ENCODE results near the gene ST6GALNAC2.
"Not testable (repeated sequence)": the region's sequence is repeated elsewhere in the genome, so short reads cannot be mapped to it uniquely, and the experiment has no call there.

The ST6GALNAC2 gene

DNA sequence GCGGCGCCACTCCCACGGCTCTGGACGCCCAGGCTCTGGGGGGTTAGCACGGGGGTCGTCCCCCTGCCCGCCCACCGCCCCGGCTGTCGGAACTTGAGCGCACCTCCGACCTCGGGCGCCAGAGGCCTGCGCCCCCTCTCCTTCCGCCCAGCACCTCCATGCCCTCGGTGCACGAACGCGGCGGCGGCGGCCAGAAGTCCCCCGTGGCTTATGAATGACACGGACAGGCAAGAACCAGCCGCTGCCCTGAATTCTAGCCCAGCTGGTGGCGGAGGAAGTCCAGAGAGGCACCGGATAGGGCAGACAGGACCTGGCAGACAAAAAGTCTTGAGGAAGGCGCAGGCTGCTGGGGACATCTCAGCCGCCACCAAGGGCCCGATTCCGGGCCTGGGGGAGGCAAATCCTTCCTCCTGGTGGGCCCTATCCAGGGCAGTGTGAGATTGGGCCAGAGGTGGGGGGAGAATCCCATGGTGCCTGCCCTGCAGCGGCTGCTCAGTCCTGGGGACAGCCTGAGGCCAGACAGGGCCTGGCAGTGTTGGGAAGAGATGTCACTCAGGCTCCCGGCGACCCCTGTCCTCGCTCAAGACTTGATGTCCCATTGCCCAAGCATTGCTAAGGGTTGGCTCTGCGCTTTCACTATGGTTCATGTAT lies 47.3 kb downstream of the ST6GALNAC2 start:
- DNase-seq = no peak

DNA sequence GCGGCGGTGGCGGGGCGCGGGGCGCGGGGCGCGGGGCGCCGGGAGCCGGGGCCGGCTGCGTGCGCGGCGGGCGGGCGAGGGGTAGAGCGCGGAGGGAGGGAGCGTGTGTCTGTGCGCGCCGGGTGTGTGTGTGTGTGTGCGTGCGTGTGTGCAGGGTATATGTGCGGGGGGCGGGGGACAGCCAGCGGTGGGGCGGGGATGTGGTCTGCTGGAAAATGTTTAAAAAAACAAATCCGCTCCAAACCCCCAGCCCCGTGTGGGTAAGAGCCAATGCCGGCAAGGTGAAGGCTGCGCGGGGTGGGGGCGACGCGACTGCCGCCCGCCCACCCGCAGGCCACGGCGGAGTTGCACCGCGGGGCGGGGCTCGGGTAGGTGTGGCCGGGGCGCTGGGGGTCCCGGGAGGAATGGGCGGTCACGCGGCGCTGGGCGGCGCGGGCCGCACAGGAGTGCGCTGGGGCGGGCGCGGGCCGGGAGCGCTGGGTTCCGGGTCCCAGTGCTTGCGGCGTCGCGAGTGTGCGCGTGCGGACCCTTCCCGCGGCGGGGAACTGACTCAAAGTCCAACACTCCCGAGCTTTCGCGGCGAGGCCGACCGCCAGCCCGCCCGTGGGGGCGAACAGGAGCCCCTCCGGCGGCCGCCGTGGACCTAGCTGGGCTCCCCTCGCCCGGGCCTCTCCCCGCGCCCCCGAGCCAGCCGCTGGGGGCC lies 47.9 kb downstream of the ST6GALNAC2 start, which contains the start of gene CYGB:
TSS of gene CYGB (minus strand) at position 132 of the 703 bp plus-strand sequence. CDS start 167 bp downstream, outside the sequence.
- DNase-seq = no peak

DNA sequence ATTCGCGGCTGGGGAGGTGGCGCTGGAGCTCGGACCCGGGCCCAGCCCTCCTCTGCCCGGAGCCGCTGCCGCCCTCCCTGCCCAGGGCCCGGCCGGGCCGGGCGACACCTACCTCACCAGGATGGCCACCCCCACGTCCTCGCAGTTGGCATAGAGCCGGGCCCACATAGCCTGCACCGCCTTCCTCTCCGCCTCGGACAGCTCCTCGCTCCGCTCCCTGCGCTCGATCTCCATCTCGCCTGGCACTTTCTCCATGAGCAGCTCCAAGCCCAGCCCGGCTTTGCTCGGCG lies 48.4 kb downstream of the ST6GALNAC2 start:
- no peak for DNase-seq

DNA sequence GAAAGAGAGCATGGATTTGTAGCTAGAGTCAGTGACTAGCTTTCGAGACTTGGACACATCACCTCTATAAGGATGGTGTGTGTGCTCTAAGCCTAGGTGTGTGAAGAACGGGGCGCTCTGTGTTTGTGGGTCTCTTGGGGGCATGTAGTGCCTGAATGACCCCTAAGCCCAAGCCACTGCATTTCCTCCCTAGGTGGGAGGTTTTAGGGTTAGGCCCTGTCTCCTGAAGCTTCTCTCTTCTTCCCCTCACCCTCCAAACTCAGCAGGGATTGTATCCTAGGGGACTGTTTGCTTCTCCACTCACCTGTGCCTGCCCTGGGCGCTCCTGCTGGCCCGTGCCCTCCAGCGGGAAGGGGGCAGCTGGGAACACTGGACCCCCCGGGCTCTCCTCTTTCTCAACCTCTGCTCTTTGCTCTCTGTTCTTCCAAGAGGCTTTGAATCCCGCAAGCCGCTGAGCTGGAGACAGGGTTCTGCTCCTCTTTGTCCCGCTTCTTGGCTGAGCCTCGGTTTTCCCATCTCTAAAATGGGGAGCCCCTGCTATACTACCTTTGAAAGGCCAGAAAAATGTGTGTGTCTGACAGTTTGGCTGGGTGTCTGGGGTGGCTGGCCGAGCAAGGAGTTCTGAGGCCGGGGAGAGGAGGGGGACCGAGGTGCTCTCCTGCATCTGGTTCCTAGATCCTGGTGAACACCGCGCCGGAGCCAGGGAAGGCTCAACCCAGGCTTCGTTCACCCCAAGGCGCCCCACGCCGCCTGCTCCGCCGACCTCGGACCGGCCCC lies 49.0 kb downstream of the ST6GALNAC2 start:
- DNase-seq = no peak

DNA sequence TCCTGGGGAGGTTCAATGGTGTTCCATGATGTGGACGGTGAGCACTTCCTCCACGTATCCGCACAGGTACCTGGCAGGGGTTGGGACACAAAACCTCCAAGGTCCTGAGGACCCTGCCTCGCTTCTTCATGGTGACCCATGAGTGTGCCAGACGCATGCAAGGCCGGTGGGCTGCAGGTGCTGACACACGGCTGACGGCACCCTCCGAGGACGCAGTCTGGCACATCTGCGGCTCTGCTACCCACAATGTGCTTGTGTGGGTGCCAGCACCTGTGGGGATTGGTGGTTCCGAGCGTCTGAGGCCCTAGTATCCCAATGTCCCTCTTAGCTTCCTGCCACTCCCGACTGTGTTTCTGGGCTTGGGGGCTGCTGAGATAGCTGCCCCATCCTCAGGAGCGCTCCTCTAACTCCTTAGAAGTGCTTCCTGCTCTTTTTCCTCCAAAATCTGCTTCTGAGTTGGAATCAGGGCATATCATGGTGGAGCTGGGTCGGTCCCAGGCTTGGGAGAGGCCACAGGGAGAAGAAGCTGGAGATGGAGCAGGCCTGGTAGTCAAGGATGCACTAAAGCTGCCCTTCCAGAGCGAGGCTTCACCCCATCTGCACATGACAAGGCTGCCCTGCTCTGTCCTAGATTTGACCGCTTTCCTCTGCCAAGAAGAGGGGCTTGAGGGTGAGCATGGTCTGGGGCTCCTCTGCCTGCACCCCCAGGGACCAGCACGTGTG lies 49.7 kb downstream of the ST6GALNAC2 start:
- no peak for DNase-seq

DNA sequence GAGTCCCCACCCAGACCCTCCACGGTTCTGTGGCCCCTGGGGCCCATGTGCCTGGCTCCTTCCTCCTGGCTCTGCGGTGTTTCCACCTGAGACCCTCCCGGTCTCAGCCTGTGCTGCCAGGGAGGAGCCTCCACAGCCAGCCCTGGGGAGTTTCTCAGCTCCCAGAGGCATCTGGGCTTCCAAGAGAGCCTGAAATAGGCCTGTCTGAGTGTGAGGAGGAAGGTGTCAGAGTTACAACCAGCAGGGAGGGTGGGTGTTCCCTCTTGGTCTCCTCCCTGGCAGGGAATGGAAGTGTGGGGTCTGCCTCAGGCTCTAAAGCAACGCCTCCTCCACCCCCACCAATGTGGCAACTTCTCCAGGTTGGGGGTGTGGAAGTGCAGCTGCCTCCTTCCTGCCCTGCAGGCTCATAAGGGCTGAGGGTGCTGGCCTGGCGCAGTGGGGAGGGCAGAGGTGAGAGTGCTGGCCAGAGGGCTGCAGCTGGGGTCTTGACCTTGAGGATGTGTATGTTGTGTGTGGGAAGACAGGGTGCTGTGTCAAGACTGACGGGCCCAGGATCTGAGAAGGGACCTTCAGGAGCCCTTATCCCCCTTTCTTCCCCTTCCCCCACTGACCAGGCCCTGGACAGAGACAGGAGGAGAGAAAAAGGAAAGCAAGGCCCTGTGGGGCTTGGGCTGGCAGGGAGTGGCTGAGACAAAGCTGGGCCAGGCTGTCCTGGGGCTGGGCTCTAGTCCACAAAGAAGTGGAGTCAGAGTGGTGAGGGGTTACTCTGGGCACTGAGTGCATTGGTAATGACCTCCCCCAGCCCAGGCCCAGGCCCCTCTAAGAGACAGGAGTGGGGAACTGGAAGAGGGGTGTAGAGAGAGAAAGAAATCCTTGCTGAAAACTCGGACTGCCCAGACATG lies 50.6 kb downstream of the ST6GALNAC2 start:
- no peak for DNase-seq

DNA sequence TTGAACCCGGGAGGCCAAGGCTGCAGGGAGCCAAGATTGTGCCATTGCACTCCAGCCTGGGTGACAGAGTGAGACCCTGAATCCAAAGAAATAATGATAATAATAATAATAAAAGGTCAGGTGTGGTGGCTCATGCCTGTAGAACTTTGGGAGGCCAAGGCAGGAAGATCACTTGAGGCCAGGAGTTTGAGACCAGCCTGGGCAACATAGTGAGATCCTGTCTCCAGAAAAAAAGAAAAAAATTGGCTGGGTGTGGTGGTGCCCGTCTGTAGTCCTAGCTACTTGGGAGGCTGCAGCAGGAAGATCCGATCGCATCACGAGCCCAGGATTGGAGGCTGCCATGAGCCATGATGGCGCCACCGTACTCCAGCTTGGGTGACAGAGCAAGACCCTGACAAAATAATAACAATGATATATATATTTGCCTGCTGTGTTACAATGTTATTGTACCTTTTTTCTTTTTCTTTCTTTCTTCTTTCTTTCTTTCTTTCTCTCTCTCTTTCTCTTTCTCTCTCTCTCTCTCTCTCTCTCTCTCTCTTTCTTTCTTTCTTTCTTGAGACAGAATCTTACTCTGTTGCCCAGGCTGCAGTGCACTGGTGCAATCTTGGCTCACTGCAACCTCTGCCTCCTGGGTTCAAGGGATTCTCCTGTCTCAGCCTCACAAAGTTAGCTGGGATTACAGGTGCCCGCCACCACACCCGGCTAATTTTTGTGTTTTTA lies 51.9 kb downstream of the ST6GALNAC2 start:
- DNase-seq = not testable (repeated sequence)

DNA sequence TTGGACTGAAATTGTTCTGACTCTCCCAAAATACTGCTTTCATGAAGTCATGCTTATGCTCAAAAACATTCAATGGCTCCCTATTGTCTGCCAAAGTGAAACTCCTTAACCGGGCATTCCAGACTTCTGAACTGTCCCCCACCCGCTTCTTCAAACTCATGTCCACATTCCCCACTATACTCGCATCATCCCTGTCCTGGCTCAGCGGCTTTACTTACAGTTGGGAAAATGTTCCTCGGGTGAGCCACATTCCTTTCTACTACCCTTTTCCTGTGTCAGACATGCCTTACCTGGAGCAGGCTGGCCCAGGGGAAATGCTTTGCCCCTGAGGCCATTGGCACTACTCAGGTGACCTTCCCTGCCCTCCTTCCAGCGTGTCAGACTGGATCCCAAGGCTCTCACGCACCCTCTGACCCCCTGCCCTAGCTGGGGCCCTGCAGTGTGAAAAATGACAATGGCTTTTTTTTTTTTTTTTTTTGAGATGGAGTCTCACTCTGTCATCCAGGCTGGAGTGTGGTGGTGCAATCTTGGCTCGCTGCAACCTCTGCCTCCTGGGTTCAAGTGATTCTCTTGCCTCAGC lies 53.5 kb downstream of the ST6GALNAC2 start:
- DNase-seq = no peak

DNA sequence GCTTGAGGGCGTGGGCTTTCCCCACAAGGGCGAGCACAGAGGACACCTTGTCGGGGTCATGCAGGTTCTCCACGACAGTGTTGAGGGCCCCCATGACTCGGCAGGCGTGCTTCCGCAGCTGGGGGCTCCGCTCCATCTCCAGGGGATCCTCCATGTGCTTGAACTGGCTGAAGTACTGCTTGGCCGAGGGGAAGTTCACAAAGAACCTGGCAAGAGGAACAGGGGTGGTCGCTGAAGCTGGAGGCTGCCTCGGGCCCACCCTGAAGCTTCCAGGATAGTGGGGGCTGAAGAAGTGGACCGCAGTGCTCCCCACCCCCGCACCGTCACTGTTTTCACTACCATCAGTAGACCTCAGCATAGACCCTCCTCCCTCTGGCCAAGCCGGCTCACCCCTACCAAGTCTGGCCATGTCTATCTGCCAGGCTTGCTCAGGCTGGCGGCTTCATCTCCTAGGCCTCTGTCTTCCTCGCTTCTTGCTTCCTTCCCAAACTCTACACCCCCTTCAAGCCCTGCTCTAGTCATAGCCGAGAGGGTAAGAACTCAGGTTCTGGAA lies 54.1 kb downstream of the ST6GALNAC2 start:
- no peak for DNase-seq

DNA sequence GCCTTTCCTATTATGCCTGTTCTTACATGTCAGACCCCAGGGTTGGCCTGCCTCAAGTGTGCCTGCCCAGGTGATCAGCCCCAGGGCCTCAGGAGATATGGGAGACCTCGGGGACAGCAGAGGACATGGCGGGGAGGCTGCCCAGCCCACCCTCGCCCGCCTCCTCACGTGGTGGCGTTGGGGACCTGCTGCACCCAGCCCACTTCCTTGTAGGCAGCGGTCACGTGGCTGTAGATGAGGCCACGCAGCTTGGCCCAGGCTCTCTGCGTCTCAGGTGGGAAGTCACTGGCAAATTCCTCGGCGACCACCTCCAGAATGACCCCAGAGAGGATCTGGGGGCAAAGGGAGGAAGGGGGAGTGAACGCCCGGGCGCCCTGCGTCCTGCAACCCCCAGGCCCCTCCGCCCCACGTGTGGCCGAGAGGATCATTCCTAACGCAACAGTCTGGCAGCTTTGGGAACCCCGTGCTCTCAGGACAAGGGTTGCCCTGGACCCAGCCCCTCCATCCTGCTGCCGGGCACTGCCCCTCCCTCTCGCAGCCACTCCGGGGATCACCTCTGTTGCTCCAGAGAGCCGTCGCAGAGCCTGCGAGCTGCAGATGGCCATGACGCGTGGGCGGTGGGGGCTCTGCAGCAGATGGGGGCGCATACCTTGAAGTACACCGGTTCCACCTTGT lies 54.7 kb downstream of the ST6GALNAC2 start:
- DNase-seq = no peak

DNA sequence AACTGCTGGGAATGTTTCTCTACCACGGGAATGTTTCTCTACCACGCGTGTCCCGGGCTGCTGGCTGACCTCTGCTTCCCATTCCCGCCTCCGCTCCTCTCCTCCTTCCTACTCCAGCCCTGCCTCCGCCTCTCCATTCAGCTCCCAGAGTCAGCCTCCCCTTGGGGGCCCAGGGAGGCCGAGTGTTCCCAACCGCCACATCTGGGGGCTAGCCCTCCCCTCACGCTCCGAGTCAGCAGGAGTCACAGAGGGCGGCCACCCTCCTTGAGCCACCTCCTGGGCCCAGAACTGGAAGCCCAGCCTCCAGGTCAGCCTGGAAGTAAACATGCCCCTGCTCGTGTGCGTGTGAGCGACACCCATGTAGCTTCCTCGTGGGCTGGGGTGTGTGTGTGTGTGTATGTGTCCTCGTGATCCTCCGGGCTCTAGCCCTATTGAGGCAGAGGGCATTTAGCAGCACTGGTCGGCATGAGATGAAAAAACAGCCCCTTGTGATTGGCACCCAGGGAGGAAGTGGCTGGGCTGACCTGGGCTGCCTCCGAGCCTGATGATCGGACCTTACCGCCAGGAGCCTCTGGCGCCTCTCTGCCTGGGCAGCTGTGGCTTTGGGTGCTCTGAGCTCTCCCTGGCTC lies 55.5 kb downstream of the ST6GALNAC2 start:
- DNase-seq = no peak

DNA sequence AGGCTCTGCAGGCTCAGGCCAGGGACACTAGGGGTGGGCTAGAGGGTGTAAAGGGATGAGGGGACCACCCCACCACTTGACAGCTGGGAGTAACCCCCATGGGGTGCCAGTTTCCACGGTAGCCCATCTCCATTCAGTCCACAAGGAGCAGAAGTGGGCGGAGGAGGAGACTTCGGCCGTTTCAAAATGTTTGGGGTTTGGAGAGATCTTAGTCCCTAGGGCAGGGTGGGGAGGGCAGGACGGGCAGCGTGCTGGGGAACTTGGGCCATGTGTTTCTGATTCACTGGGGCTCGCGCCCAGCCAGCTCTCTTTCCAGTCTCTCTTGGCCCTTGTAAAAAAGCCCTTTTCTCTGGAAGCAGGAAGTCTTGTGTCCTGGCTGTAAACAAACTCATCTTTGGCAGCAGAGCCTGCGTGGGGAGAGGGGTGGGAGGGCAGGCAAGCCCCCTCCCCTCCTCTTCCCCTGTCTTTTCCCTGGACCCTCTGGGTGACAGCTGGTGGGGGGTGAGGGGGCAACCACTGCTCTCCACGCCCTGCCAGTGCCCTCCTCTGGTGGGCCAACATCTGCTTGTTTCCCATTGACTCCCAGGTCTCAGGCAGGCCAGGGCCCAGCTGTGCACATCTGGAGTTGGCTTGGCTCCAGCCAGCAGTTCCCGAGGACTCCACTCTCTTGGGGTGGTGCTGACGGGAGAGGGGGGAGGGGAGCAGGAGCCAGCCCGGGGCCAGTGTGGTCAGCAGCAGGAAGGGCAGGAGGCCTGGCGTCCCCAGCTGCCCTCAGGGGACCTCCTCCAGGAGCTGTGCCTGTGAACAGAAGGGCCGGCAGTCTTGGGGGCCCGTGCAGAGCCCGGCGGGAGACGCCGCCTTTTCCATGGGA lies 56.2 kb downstream of the ST6GALNAC2 start:
- no peak for DNase-seq

DNA sequence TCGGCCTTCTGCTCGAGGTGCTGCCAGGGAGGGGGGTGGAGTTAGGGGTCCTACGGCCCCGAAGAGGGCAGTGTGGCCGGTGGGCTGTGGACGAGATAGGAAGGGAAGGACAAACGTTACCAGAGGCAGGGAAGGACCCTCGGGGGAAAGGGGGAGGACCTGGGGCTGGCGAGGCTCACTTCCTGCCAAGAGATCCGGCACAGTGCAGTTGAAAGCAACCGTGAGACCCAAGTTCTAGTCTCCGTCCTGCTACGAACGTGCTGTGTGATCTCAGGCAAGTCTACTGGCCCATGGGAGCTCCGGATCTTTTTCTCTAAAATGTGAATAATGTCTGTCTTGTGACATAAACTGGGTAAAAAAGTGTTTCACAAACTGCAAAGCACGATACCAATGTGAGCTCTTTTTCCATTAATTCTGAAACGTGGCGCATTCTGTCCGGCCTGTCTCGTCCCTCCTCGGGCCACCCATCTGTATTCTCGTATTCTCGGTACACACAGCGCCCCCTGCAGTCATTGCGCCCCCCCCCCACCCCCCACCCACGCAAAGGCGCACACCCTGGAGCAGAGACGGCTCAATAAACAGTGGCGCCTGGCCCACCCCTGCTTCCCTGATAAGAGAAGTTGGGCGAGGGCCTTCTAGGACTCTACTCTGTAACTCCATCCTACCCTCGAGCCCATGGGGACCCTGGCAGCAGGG lies 57.0 kb downstream of the ST6GALNAC2 start:
- no peak for DNase-seq

DNA sequence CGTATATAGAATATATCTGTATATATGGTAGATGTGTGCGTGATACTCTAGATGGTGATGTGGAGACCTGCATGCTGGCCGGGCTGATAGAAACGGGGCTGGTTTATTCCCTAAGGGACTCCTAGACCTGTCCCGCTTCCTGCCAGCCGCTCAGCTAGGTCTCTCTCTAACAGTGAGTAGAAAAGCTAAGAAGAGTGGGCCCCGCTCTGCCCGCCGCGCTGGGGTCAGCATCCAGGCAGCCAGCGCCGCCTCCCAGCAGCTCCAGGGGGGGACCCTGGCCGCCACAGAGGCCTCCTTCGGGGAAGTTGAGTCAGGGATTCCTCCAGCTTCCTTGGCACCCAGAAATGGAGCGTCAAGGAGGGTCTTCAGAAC lies 57.5 kb downstream of the ST6GALNAC2 start:
- DNase-seq = no peak

DNA sequence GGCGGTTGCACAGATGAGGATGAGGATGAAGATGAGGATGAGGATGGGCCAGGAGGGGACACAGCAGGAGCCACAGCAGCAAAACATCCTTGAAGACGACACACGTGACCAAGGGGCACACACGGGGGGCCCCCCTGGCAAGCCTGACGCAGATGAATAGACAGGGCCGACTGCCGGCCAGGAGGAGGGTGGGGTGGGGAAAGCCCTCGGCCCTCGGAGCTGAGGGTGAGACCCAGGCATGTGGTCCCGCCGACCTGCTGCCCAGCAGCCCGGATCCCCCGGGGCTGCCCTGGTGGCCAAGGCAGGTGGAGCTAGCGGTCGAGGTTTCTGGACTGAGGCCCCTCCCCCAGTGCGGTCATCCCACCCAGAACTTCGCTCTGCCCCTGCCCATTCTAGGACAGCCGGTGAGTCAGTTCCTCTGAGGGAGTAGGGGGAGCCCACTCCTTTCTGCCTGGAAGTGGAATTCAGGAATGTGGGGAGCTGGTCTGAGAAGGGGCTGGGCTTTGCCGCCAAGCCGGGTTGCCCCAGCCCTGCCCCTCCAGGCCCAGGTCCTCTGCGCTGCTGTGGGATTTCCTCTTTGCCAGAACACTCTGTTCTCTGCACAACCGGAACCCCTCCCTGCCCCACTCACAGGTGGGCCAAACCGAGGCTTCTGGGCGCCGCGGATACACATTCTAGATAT lies 58.1 kb downstream of the ST6GALNAC2 start:
- DNase-seq = peak; percentile 36

DNA sequence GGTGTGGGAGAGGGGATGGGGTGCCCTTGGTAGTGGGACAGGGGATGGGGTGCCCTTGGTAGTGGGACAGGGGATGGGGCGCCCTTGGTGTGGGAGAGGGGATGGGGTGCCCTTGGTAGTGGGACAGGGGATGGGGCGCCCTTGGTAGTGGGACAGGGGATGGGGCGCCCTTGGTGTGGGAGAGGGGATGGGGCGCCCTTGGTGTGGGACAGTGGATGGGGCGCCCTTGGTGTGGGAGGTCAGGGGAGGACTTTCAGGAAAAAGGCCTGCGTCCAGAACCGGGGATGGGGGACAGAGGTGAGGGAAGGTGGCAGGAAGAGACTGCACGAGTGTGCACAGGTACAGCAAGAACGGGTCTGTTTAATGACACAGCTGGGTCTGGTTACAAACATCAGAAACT lies 58.6 kb downstream of the ST6GALNAC2 start:
- not testable (repeated sequence) for DNase-seq

DNA sequence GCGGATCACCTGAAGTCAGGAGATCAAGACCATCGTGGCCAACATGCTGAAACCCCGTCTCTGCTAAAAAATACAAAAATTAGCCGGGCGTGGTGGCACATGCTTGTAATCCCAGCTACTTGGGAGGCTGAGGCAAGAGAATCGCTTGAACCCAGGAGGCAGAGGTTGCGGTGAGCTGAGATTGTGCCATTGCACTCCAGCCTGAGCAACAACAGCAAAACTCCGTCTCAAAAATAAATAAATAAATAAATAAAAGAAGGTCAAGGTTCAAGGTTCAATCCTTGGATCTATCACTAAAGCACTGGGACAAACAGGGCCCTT lies 60.2 kb downstream of the ST6GALNAC2 start:
- not testable (repeated sequence) for DNase-seq

All from stimulated activated CD4-positive, alpha-beta T cell treated with anti-CD3 and anti-CD28 coated beads, Interleukin-12 subunit alpha, Interleukin-12 subunit beta, amount 100 ng/mL, for 4 hours (primary cell).